IMR-90 (cell line): ENCODE measurements around the gene SYT6. TPM values are rescaled to one million over a fixed set of nuclear protein-coding genes. Genes with fewer than 3 reads are reported as not detected.

Source experiments
- ATAC-seq: fragments of 200-7000 bp; cut with Tn5 transposase; 2 replicates; pipeline ENCODE4 v1.9.1; 2020; ENCODE audit warnings: low read depth, mild to moderate bottlenecking, moderate library complexity
- BruUV-seq: library from RNA; stranded (reverse); fragments of 400-500 nt; replicated peaks from 2 replicates; lab custom pipeline; 2021; lab: Mats Ljungman, UMichigan
- CTCF ChIA-PET: fragments of 300-600 bp; formaldehyde crosslinking; extraction: SDS; loops from one replicate; lab custom pipeline; 2021; ENCODE audit warnings: antibody characterized with exemption; lab: Yijun Ruan, JAX
- POLR2A ChIA-PET: fragments of 300-600 bp; sonication (Branson Sonifier 250); formaldehyde crosslinking; loops from one replicate; lab custom pipeline; 2022; ENCODE audit warnings: antibody characterized with exemption; ENCODE audit not compliant: unreplicated experiment; lab: Charles Lee
- DNase-seq: peaks from one replicate; pipeline ENCODE4 v3.0.0; 2013
- H2AFZ ChIP-seq: replicated peaks from 2 replicates; pipeline ENCODE3; 2013; ENCODE audit warnings: low read length, mild to moderate bottlenecking; ENCODE audit not compliant: poor library complexity
- H2AK5ac ChIP-seq: 2 replicates; pipeline ENCODE4 v1.6.1; 2013; ENCODE audit warnings: low read depth, low read length, inconsistent platforms
- H2AK9ac ChIP-seq: replicated peaks from 2 replicates; pipeline ENCODE3; 2013; ENCODE audit warnings: mild to moderate bottlenecking, low read depth, low read length, moderate library complexity; ENCODE audit not compliant: poor library complexity
- H2BK120ac ChIP-seq: 2 replicates; pipeline ENCODE4 v1.6.1; 2013; ENCODE audit warnings: low read depth, low read length, inconsistent platforms
- H2BK15ac ChIP-seq: 3 replicates; pipeline ENCODE4 v1.6.1; 2013; ENCODE audit warnings: low read depth, low read length, inconsistent platforms
- H2BK20ac ChIP-seq: 2 replicates; pipeline ENCODE4 v1.6.1; 2013; ENCODE audit warnings: low read depth, mild to moderate bottlenecking, inconsistent platforms, low read length, moderate library complexity
- H2BK5ac ChIP-seq: 2 replicates; pipeline ENCODE4 v1.6.1; 2013; ENCODE audit warnings: mild to moderate bottlenecking, low read depth, low read length, inconsistent platforms; ENCODE audit not compliant: poor library complexity, severe bottlenecking
- H3K14ac ChIP-seq: replicated peaks from 2 replicates; pipeline ENCODE4 v1.6.1; 2013; ENCODE audit warnings: low read depth, low read length, inconsistent platforms
- H3K18ac ChIP-seq: 2 replicates; pipeline ENCODE4 v1.6.1; 2013; ENCODE audit warnings: low read depth, low read length, control low read depth
- H3K23ac ChIP-seq: 2 replicates; pipeline ENCODE4 v1.6.1; 2013; ENCODE audit warnings: low read depth, low read length, inconsistent platforms
- H3K27ac ChIP-seq: 2 replicates; pipeline ENCODE4 v1.5.1; 2013; ENCODE audit warnings: mild to moderate bottlenecking, control low read depth, low read length; ENCODE audit not compliant: insufficient read depth
- H3K27me3 ChIP-seq: 2 replicates; pipeline ENCODE4 v1.6.1; 2013; ENCODE audit warnings: low read length; ENCODE audit not compliant: control insufficient read depth, insufficient read depth
- H3K36me3 ChIP-seq: 2 replicates; pipeline ENCODE4 v1.6.1; 2013; ENCODE audit warnings: low read length, mixed read lengths; ENCODE audit not compliant: control insufficient read depth, insufficient read depth
- H3K4ac ChIP-seq: 2 replicates; pipeline ENCODE4 v1.6.1; 2013; ENCODE audit warnings: low read depth, low read length, inconsistent platforms
- H3K4me1 ChIP-seq: 2 replicates; pipeline ENCODE4 v1.6.1; 2013; ENCODE audit warnings: low read length, mixed read lengths; ENCODE audit not compliant: control insufficient read depth, insufficient read depth
- H3K4me2 ChIP-seq: 2 replicates; pipeline ENCODE4 v1.6.1; 2013; ENCODE audit warnings: low read depth, mild to moderate bottlenecking, control low read depth, low read length, moderate library complexity
- H3K4me3 ChIP-seq: 2 replicates; pipeline ENCODE4 v1.5.1; 2013; ENCODE audit warnings: low read depth, mild to moderate bottlenecking, control low read depth, low read length, moderate library complexity; ENCODE audit not compliant: insufficient read depth
- H3K56ac ChIP-seq: 2 replicates; pipeline ENCODE4 v1.6.1; 2013; ENCODE audit warnings: low read length, inconsistent platforms; ENCODE audit not compliant: insufficient read depth; ENCODE audit errors: extremely low read depth
- H3K79me1 ChIP-seq, 2 experiments: 2 replicates each; pipeline ENCODE4 v1.6.1; 2013; ENCODE audit warnings: low read length in 2 of 2, inconsistent platforms in 1 of 2, low read depth in 1 of 2
- H3K9ac ChIP-seq: 2 replicates; pipeline ENCODE4 v1.6.1; 2013; ENCODE audit warnings: low read depth, low read length, control low read depth
- H3K9me1 ChIP-seq: 2 replicates; pipeline ENCODE4 v1.6.1; 2013; ENCODE audit warnings: low read length, inconsistent platforms; ENCODE audit not compliant: insufficient read depth
- H3K9me3 ChIP-seq: 2 replicates; pipeline ENCODE4 v1.6.1; 2013; ENCODE audit warnings: low read length; ENCODE audit not compliant: control insufficient read depth, insufficient read depth
- H4K20me1 ChIP-seq: 2 replicates; pipeline ENCODE4 v1.6.1; 2013; ENCODE audit warnings: low read length, inconsistent platforms; ENCODE audit not compliant: insufficient read depth
- H4K5ac ChIP-seq: 2 replicates; pipeline ENCODE4 v1.6.1; 2013; ENCODE audit warnings: mild to moderate bottlenecking, low read depth, low read length, control low read depth
- H4K8ac ChIP-seq, 2 experiments: 2 replicates each; pipeline ENCODE4 v1.6.1; 2013; ENCODE audit warnings: low read depth in 2 of 2, low read length in 2 of 2, control low read depth in 1 of 2, inconsistent platforms in 1 of 2
- H4K91ac ChIP-seq: 2 replicates; pipeline ENCODE4 v1.6.1; 2013; ENCODE audit warnings: low read depth, low read length, inconsistent platforms; ENCODE audit not compliant: insufficient read depth
- MXI1 ChIP-seq: IDR thresholded peaks from 2 replicates; pipeline ENCODE4 v1.6.1; 2012; ENCODE audit warnings: low read depth, mild to moderate bottlenecking, low read length, moderate library complexity, borderline replicate concordance
- NFE2L2 ChIP-seq: fragments of 150-350 bp; IDR thresholded peaks from 2 replicates; pipeline ENCODE4 v1.6.1; 2016; ENCODE audit warnings: low read depth, mild to moderate bottlenecking, low read length
- RCOR1 ChIP-seq: IDR thresholded peaks from 2 replicates; pipeline ENCODE4 v1.6.1; 2012; ENCODE audit warnings: mild to moderate bottlenecking, low read length, improper control_type of control experiment; ENCODE audit not compliant: insufficient replicate concordance
- WGBS, 2 experiments: methylation state at CpG; one replicate each; pipeline versions ENCODE4 v1.1.5 to v1.1.7; 2013; ENCODE audit warnings: missing lambda C conversion rate in 2 of 2; ENCODE audit not compliant: insufficient read length in 1 of 2; ENCODE audit errors: extremely low coverage in 2 of 2; 5-methylcytosine and 5-hydroxymethylcytosine counted together
- dilution Hi-C: fragments of 300-500 bp; cut with HindIII; formaldehyde crosslinking; loops from one replicate; pipeline ENCODE4 v1.14.3; 2018; ENCODE audit warnings: low sequenced_read_pairs; ENCODE audit not compliant: unreplicated experiment
- in situ Hi-C: fragments of 300-500 bp; cut with MboI; formaldehyde crosslinking; loops from 3 replicates; pipeline ENCODE4 v1.14.3; 2019; ENCODE audit warnings: low sequenced_read_pairs, inconsistent platforms, mixed read lengths
- intact Hi-C: fragments of 100-400 bp; cut with micrococcal nuclease; formaldehyde crosslinking; loops from 2 replicates; pipeline ENCODE4 v1.10.0; 2022
- polyA plus RNA-seq, 3 experiments: library from polyadenylated mRNA; depleted of rRNA; stranded (reverse); fragments of >200 nt; gene quantifications; 2 replicates each; pipeline ENCODE4 v1.2.3, GENCODE V29; 2012; ENCODE audit warnings: low replicate concordance in 1 of 3
- total RNA-seq: library from RNA; depleted of rRNA; stranded (reverse); fragments of >200 nt; gene quantifications from 2 replicates; pipeline ENCODE4 v1.2.3, GENCODE V29; 2012
- TF ChIP-seq, protein P1 (sequence below): fragments of 150-350 bp; IDR thresholded peaks from 2 replicates; pipeline ENCODE4 v1.6.1; 2017; ENCODE audit warnings: mild to moderate bottlenecking, antibody characterized with exemption, low read length, low read depth

The SYT6 gene
- total and polyA plus RNA-seq, 2 of the 4 experiments (the other 2 are of a cell fraction) = not detected

DNA sequence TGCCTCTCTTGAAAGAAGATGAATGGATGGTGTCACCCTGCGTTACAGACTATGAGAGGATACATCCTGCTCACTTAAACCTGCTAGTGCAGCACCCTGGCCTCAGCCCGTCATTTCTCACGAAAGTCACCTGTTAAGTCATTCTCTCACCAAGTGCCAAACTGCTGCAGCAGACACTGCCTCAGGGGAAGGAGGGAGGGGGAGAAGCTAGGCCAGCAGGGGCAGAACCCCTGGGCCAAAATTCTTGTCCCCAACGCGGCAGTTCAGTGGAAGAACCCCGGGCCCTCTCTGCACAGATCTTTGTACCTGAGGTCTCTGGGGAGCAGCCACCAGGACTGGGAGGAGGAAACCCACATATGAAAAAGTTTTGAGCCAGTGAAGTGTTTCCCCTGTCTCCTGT is 37.6 kb downstream of the SYT6 start:
- no peaks in the 10 kb centered on the region for H3K79me1 ChIP-seq
- no CpG with 5 or more reads among the region's 6 CpGs for WGBS, 2 experiments
- no peak overlapping the region for H2AFZ ChIP-seq
- no peak overlapping the region for H3K4ac ChIP-seq
- TF ChIP-seq MXI1 (no peak), RCOR1 (no peak), NFE2L2 (no peak)
- TF ChIP-seq, protein P1, sequence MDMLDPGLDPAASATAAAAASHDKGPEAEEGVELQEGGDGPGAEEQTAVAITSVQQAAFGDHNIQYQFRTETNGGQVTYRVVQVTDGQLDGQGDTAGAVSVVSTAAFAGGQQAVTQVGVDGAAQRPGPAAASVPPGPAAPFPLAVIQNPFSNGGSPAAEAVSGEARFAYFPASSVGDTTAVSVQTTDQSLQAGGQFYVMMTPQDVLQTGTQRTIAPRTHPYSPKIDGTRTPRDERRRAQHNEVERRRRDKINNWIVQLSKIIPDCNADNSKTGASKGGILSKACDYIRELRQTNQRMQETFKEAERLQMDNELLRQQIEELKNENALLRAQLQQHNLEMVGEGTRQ = no peak
- no peak overlapping the region for H2BK15ac ChIP-seq
- no peak overlapping the region for H3K27ac ChIP-seq
- no peaks in the 10 kb centered on the region for H3K4me1 ChIP-seq
- H3K4me3 ChIP-seq = no peak overlapping the region
- DNase-seq (no peak), ATAC-seq (no peak)
- no peaks in the 10 kb centered on the region for H3K9me1 ChIP-seq
- no peak overlapping the region for H3K23ac ChIP-seq
- H3K4me2 ChIP-seq = no peak overlapping the region
- no peak overlapping the region for H4K8ac ChIP-seq
- no peak overlapping the region for H3K9ac ChIP-seq
- H4K91ac ChIP-seq = no peak overlapping the region
- no peak overlapping the region for H3K18ac ChIP-seq
- H2AK5ac ChIP-seq = no peak overlapping the region
- BruUV-seq = no TSS peak
- no peak overlapping the region for H4K5ac ChIP-seq
- H4K20me1 ChIP-seq = no peaks in the 10 kb centered on the region
- ChIA-PET CTCF (no interaction called here), POLR2A (no interaction called here)
- H3K27me3 ChIP-seq = peaks cover 16% of the 10 kb centered on the region
- dilution Hi-C loops = no loop called here
- H3K14ac ChIP-seq = no peak overlapping the region
- H3K56ac ChIP-seq = no peak overlapping the region
- intact Hi-C loops = no loop called here
- in situ Hi-C loops = no loop called here
- no peak overlapping the region for H2BK20ac ChIP-seq
- H2BK5ac ChIP-seq = no peak overlapping the region
- H2AK9ac ChIP-seq = no peak overlapping the region
- no peak overlapping the region for H2BK120ac ChIP-seq
- H3K9me3 ChIP-seq = no peaks in the 10 kb centered on the region
- no peaks in the 10 kb centered on the region for H3K36me3 ChIP-seq
